Keratinocyte (primary cell): ENCODE measurements around the gene PDE4DIP.
"Not testable (repeated sequence)": the region's sequence is repeated elsewhere in the genome, so short reads cannot be mapped to it uniquely, and the experiment has no call there.

Source experiments
- CTCF ChIP-seq, 3 experiments: IDR thresholded peaks in 1 of 3; conservative IDR thresholded peaks in 1 of 3; optimal IDR thresholded peaks in 1 of 3; 2 replicates in 2 of 3; 3 replicates in 1 of 3; pipeline versions ENCODE3 to v1.5.1; 2011; ENCODE audit warnings: low read length in 3 of 3, mild to moderate bottlenecking in 3 of 3, moderate library complexity in 2 of 3, control low read depth in 1 of 3, inconsistent platforms in 1 of 3; ENCODE audit not compliant: insufficient read depth in 2 of 3; ENCODE audit errors: extremely low read depth in 1 of 3
- EZH2 ChIP-seq: IDR thresholded peaks from one replicate; pipeline ENCODE4 v1.6.1; 2012; ENCODE audit warnings: inconsistent platforms, mild to moderate bottlenecking, low read length, moderate library complexity

DNA sequence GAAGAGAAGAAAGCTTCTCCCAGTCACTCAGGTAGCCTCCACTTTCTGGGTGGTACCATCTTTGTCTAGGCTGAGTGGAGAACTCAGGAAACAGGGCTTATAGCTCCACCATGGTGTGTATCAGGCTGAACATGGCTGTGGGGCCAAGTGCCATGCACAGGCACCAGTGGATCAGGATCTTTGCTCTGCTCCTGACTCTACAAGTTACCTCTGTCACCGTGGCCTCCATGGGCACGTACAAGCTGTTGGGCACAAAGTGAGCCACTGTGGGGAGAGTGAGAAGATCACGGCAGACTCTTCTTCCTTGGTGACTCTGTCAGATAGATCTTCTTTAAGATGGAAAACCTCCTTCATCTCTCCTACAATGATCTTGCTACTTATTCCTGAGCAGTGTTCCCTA, 165.5 kb downstream of the PDE4DIP start:
- TF ChIP-seq CTCF (optimal IDR thresholded peaks at IDR 0.05 in 1 of 3, IDR thresholded peaks at IDR 0.05 in 1 of 3, conservative IDR thresholded peaks at IDR 0.05 in 1 of 3; ENCODE audit: extremely low read depth in 1 of 3, insufficient read depth in 2 of 3, low read length in 3 of 3); EZH2: not testable (repeated sequence)
